Fibroblast of the aortic adventitia (primary cell): ENCODE measurements around the gene NUF2. TPM values are rescaled to one million over a fixed set of nuclear protein-coding genes. Genes with fewer than 3 reads are reported as not detected.

ENCODE experiments used
- DNase-seq: peaks from one replicate; pipeline ENCODE4 v3.0.0-alpha.2; 2010; ENCODE audit warnings: low read depth
- H3K4me3 ChIP-seq: 2 replicates; pipeline ENCODE4 v1.5.1; 2011; ENCODE audit warnings: low read depth, mild to moderate bottlenecking, control low read depth, low read length, moderate library complexity
- CTCF ChIP-seq: IDR thresholded peaks from 2 replicates; pipeline ENCODE4 v1.5.1; 2011; ENCODE audit warnings: mild to moderate bottlenecking, low read length, control low read depth, inconsistent platforms; ENCODE audit not compliant: insufficient read depth
- total RNA-seq: library from RNA; depleted of rRNA; stranded (reverse); fragments of >200 nt; gene quantifications from 2 replicates; pipeline ENCODE4 v1.2.3, GENCODE V29; 2012; ENCODE audit warnings: low replicate concordance

NUF2 gene
- total RNA-seq, 1 donor: 25.8 TPM

- H3K4me3 ChIP-seq: no peak overlapping the region
- no peak for TF ChIP-seq CTCF
- no peak for DNase-seq
These were observed 43.4 kb downstream of the NUF2 start for GRCh38 chr1:163365186-163365585.

- no peak for DNase-seq
- no peak overlapping the region for H3K4me3 ChIP-seq
- TF ChIP-seq CTCF: no peak
These were observed 44.8 kb downstream of the NUF2 start for GRCh38 chr1:163366555-163366954.

- no peak overlapping the region for H3K4me3 ChIP-seq
- TF ChIP-seq CTCF: no peak
- no peak for DNase-seq
These were observed 46.0 kb downstream of the NUF2 start for GRCh38 chr1:163367721-163368120.

- TF ChIP-seq CTCF: no peak
- no peak overlapping the region for H3K4me3 ChIP-seq
These were observed 50.8 kb downstream of the NUF2 start for GRCh38 chr1:163372576-163372975.

GRCh38 chr1:163378554-163378953, 56.8 kb downstream of the NUF2 start:
- TF ChIP-seq CTCF: no peak
- no peak for DNase-seq
- no peak overlapping the region for H3K4me3 ChIP-seq

More at GRCh38 chr1:163372576-163372975, 50.8 kb downstream of the NUF2 start:
- DNase-seq: no peak

- no peak for TF ChIP-seq CTCF
- no peak overlapping the region for H3K4me3 ChIP-seq
- DNase-seq: no peak
These were observed 58.0 kb downstream of the NUF2 start for GRCh38 chr1:163379801-163380200.

- no peak for TF ChIP-seq CTCF
- DNase-seq: no peak
- H3K4me3 ChIP-seq: no peak overlapping the region
These were observed 59.9 kb downstream of the NUF2 start for GRCh38 chr1:163381487-163382184.
